Breast epithelium (tissue), 3 donors: ENCODE data around the gene MTREX.

Source experiments
- POLR2A ChIP-seq: fragments of 450-650 bp; IDR thresholded peaks from one replicate; pipeline ENCODE4 v1.6.1; 2016; ENCODE audit warnings: antibody characterized with exemption, mild to moderate bottlenecking, moderate library complexity
- TF ChIP-seq, protein P1 (sequence below), 3 donors: fragments of 450-650 bp; IDR thresholded peaks; one replicate each; pipeline ENCODE4 v1.5.1; 2016 to 2017; ENCODE audit warnings: antibody characterized with exemption in 3 of 3, mild to moderate bottlenecking in 3 of 3, moderate library complexity in 3 of 3

- TF ChIP-seq, protein P1, sequence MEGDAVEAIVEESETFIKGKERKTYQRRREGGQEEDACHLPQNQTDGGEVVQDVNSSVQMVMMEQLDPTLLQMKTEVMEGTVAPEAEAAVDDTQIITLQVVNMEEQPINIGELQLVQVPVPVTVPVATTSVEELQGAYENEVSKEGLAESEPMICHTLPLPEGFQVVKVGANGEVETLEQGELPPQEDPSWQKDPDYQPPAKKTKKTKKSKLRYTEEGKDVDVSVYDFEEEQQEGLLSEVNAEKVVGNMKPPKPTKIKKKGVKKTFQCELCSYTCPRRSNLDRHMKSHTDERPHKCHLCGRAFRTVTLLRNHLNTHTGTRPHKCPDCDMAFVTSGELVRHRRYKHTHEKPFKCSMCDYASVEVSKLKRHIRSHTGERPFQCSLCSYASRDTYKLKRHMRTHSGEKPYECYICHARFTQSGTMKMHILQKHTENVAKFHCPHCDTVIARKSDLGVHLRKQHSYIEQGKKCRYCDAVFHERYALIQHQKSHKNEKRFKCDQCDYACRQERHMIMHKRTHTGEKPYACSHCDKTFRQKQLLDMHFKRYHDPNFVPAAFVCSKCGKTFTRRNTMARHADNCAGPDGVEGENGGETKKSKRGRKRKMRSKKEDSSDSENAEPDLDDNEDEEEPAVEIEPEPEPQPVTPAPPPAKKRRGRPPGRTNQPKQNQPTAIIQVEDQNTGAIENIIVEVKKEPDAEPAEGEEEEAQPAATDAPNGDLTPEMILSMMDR (IDR thresholded peaks at IDR 0.05), result no peak
- TF ChIP-seq POLR2A, result no peak
Observed at GRCh38 chr5:55411876-55412275, 104.1 kb downstream of the MTREX start.
